HepG2 (cell line): Measurements from ENCODE around the gene ZBTB4. TPM values are rescaled to one million over a fixed set of nuclear protein-coding genes. Genes with fewer than 3 reads are reported as not detected.

Experiments
- AHDC1 ChIP-seq: sonication (generic); formaldehyde crosslinking; IDR thresholded peaks from 2 replicates; pipeline ENCODE4 v1.5.1; 2020; ENCODE audit warnings: mild to moderate bottlenecking, missing genetic modification reagents, borderline replicate concordance
- CBX5 ChIP-seq: sonication (generic); formaldehyde crosslinking; IDR thresholded peaks from 2 replicates; pipeline ENCODE4 v1.4.0; 2020; ENCODE audit warnings: missing genetic modification reagents, borderline replicate concordance
- CEBPB ChIP-seq: IDR thresholded peaks from 2 replicates; pipeline ENCODE4 v1.6.1; 2011; ENCODE audit warnings: low read depth, low read length, improper control_type of control experiment, borderline replicate concordance
- CEBPZ ChIP-seq: IDR thresholded peaks from 2 replicates; pipeline ENCODE4 v1.6.1; 2012; ENCODE audit warnings: low read length, improper control_type of control experiment
- HNRNPK ChIP-seq: fragments of 200-400 bp; formaldehyde crosslinking; IDR thresholded peaks from 2 replicates; pipeline ENCODE4 v1.6.1; 2018; ENCODE audit warnings: low read length, low read depth, moderate library complexity, mild to moderate bottlenecking; ENCODE audit not compliant: poor library complexity, severe bottlenecking
- KLF11 ChIP-seq: IDR thresholded peaks from 2 replicates; pipeline ENCODE4 v1.6.1; 2016; ENCODE audit warnings: missing compliant biosample characterization
- TP53 ChIP-seq: sonication (generic); formaldehyde crosslinking; conservative IDR thresholded peaks from 2 replicates; pipeline ENCODE4 v1.4.0; 2020; ENCODE audit warnings: missing genetic modification reagents
- ZNF264 ChIP-seq: sonication (generic); formaldehyde crosslinking; IDR thresholded peaks from 2 replicates; pipeline ENCODE4 v1.4.0; 2020; ENCODE audit warnings: missing genetic modification reagents
- ZNF652 ChIP-seq: IDR thresholded peaks from 2 replicates; pipeline ENCODE4 v1.6.1; 2016; ENCODE audit warnings: low read depth, borderline replicate concordance
- ZNF670 ChIP-seq: sonication (generic); formaldehyde crosslinking; IDR thresholded peaks from 2 replicates; pipeline ENCODE4 v1.8.0; 2022; ENCODE audit warnings: mild to moderate bottlenecking, missing genetic modification reagents, borderline replicate concordance
- ZNF678 ChIP-seq: sonication (generic); formaldehyde crosslinking; IDR thresholded peaks from 2 replicates; pipeline ENCODE4 v1.4.0; 2020; ENCODE audit warnings: mild to moderate bottlenecking, missing genetic modification reagents
- ZNF780A ChIP-seq: sonication (generic); formaldehyde crosslinking; IDR thresholded peaks from 2 replicates; pipeline ENCODE4 v1.8.0; 2022; ENCODE audit warnings: mild to moderate bottlenecking, missing genetic modification reagents, moderate library complexity
- polyA plus RNA-seq, 8 experiments: library from polyadenylated mRNA; depleted of rRNA in 3 of 8; stranded (reverse) in 7 of 8; unstranded in 1 of 8; fragments of >200 nt; fragmentation: Illumina TruSeq in 4 of 8; extraction: Trizol in 4 of 8; gene quantifications; 2 replicates each; pipeline versions ENCODE4 v1.2.1 to v1.2.3, GENCODE V29; 2011 to 2016; ENCODE audit warnings: low read depth in 4 of 8, missing spikeins in 1 of 8, mixed read lengths in 1 of 8; ENCODE audit not compliant: insufficient read depth in 1 of 8
- total RNA-seq, 5 experiments: library from RNA; depleted of rRNA; stranded (reverse); fragments of >200 nt; fragmentation: Illumina TruSeq; extraction: Trizol; gene quantifications; 2 replicates each; pipeline ENCODE4 v1.2.3, GENCODE V29; 2016; ENCODE audit warnings: low read depth in 1 of 5
- TF ChIP-seq, protein P1 (sequence below): sonication (generic); formaldehyde crosslinking; IDR thresholded peaks from 2 replicates; pipeline ENCODE4 v1.9.0; 2021; ENCODE audit warnings: missing genetic modification reagents, mild to moderate bottlenecking, borderline replicate concordance
- TF ChIP-seq, protein P2 (sequence below), 2 experiments: sonication (generic) in 1 of 2; formaldehyde crosslinking in 1 of 2; IDR thresholded peaks; 2 replicates each; pipeline versions ENCODE4 v1.5.1 to v1.6.1; 2011 to 2020; ENCODE audit warnings: borderline replicate concordance in 1 of 2, low read depth in 1 of 2, low read length in 1 of 2, mild to moderate bottlenecking in 1 of 2, missing genetic modification reagents in 1 of 2, moderate library complexity in 1 of 2

ZBTB4 gene
- total and polyA plus RNA-seq, 2 of the 13 experiments (the other 11 are each of a cell fraction or from before 2014, with no cell fraction given): 4.3 to 7.4 TPM

GRCh38 chr17:7484067-7484918 is 4.9 kb upstream of the ZBTB4 start, which contains the start of gene POLR2A (continued):
- TF ChIP-seq CEBPB (no peak), CEBPZ (no peak), KLF11 (CRISPR knock-in tag) (no peak), ZNF264 (peak; percentile 64; the same call in 1 of the 2 replicates), HNRNPK (peak; percentile 99), ZNF678 (0 out of 2 replicates have a peak, but pooled peaks have one; percentile 28), ZNF652 (CRISPR knock-in tag) (peak; percentile 56), AHDC1 (peak; percentile 66), ZNF780A (0 out of 2 replicates have a peak, but pooled peaks have one; percentile 10), ZNF670 (no peak), CBX5 (CRISPR knock-in tag) (peak; percentile 57; the same call in 1 of the 2 replicates), TP53 (CRISPR knock-in tag) (0 out of 2 replicates have a peak, but pooled peaks have one; percentile 76)
- TF ChIP-seq, protein P1, sequence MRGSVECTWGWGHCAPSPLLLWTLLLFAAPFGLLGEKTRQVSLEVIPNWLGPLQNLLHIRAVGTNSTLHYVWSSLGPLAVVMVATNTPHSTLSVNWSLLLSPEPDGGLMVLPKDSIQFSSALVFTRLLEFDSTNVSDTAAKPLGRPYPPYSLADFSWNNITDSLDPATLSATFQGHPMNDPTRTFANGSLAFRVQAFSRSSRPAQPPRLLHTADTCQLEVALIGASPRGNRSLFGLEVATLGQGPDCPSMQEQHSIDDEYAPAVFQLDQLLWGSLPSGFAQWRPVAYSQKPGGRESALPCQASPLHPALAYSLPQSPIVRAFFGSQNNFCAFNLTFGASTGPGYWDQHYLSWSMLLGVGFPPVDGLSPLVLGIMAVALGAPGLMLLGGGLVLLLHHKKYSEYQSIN: no peak; the same call in 1 of the 2 replicates
- TF ChIP-seq, protein P2, sequence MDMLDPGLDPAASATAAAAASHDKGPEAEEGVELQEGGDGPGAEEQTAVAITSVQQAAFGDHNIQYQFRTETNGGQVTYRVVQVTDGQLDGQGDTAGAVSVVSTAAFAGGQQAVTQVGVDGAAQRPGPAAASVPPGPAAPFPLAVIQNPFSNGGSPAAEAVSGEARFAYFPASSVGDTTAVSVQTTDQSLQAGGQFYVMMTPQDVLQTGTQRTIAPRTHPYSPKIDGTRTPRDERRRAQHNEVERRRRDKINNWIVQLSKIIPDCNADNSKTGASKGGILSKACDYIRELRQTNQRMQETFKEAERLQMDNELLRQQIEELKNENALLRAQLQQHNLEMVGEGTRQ (IDR thresholded peaks at IDR 0.05; ENCODE audit: low read depth, low read length): no peak
- TF ChIP-seq, protein P2 (CRISPR knock-in tag; IDR thresholded peaks at IDR 0.05; ENCODE audit: borderline replicate concordance): no peak
